ENCODE results near the gene ZNF8.

GRCh38 chr19:58284199-58284598 lies 5.4 kb downstream of the ZNF8 start:
- TF ChIP-seq POLR2A (IDR thresholded peaks at IDR 0.05) (no peak), CTCF (IDR thresholded peaks at IDR 0.05) (no peak)
